Omental fat pad (tissue), 4 donors: ENCODE data around the gene CSMD2. TPM values are rescaled to one million over a fixed set of nuclear protein-coding genes. Genes with fewer than 3 reads are reported as not detected.

Source experiments
- ATAC-seq: fragments of 150-250 bp; one replicate; pipeline ENCODE4 v1.9.1; 2016; ENCODE audit warnings: mild to moderate bottlenecking, moderate library complexity; ENCODE audit not compliant: low FRiP score
- DNase-seq: peaks from one replicate; pipeline ENCODE4 v3.0.0-alpha.2; 2019; ENCODE audit warnings: low spot score
- CTCF ChIP-seq, 3 donors: fragments of 450-650 bp; IDR thresholded peaks; one replicate each; pipeline ENCODE4 v1.5.1; 2016 to 2017; ENCODE audit warnings: antibody characterized with exemption in 3 of 3, mild to moderate bottlenecking in 3 of 3, moderate library complexity in 2 of 3
- total RNA-seq, 4 donors: library from RNA; depleted of rRNA; stranded (reverse); fragments of >200 nt; gene quantifications; one replicate each; pipeline ENCODE4 v1.1.0, GENCODE V29; 2016

The CSMD2 gene
- total RNA-seq, 4 donors from 2014 or later, result 0.19 to 3.8 (median 0.60) TPM; not detected in 1

- no peak for TF ChIP-seq CTCF (IDR thresholded peaks at IDR 0.05)
- ATAC-seq (no peak), DNase-seq (no peak)
Observed at GRCh38 chr1:33547576-33547975, 617.5 kb downstream of the CSMD2 start.

GRCh38 chr1:33541966-33542365, 623.1 kb downstream of the CSMD2 start:
- no peak for TF ChIP-seq CTCF (IDR thresholded peaks at IDR 0.05)
- no peak for DNase-seq

GRCh38 chr1:33537885-33538284, 627.1 kb downstream of the CSMD2 start:
- TF ChIP-seq CTCF (IDR thresholded peaks at IDR 0.05), result no peak
- ATAC-seq (no peak), DNase-seq (no peak)

More at GRCh38 chr1:33541966-33542365, 623.1 kb downstream of the CSMD2 start:
- ATAC-seq, result no peak

GRCh38 chr1:33535334-33535733, 629.7 kb downstream of the CSMD2 start:
- no peak for TF ChIP-seq CTCF (IDR thresholded peaks at IDR 0.05)
- no peak for DNase-seq
- ATAC-seq, result no peak

- no peak for ATAC-seq
- DNase-seq, result no peak
Observed at GRCh38 chr1:33532936-33533335, 632.1 kb downstream of the CSMD2 start.

GRCh38 chr1:33532250-33532649, 632.8 kb downstream of the CSMD2 start:
- TF ChIP-seq CTCF (IDR thresholded peaks at IDR 0.05), result no peak
- DNase-seq, result no peak
- ATAC-seq, result no peak

More at GRCh38 chr1:33532936-33533335, 632.1 kb downstream of the CSMD2 start:
- no peak for TF ChIP-seq CTCF (IDR thresholded peaks at IDR 0.05)

- ATAC-seq (no peak), DNase-seq (no peak)
- no peak for TF ChIP-seq CTCF (IDR thresholded peaks at IDR 0.05)
Observed at GRCh38 chr1:33529957-33530356, 635.1 kb downstream of the CSMD2 start.
